ENCODE measurements around the gene AKT1.

AKT1 gene

GRCh38 chr14:104723651-104724406, 71.7 kb downstream of the AKT1 start, which contains the start of gene ADSS1:
Gene ADSS1, plus strand, starts transcription at chr14:104724229. Its CDS starts 42 bp downstream, at chr14:104724271.
- DNase-seq (ENCODE audit: low read depth in 2 of 2) = peak in 1 of 2 donors; percentile 47

- no peak for DNase-seq (ENCODE audit: low read depth in 2 of 2)
Measured at GRCh38 chr14:104722938-104723650, 72.5 kb downstream of the AKT1 start.

DNA sequence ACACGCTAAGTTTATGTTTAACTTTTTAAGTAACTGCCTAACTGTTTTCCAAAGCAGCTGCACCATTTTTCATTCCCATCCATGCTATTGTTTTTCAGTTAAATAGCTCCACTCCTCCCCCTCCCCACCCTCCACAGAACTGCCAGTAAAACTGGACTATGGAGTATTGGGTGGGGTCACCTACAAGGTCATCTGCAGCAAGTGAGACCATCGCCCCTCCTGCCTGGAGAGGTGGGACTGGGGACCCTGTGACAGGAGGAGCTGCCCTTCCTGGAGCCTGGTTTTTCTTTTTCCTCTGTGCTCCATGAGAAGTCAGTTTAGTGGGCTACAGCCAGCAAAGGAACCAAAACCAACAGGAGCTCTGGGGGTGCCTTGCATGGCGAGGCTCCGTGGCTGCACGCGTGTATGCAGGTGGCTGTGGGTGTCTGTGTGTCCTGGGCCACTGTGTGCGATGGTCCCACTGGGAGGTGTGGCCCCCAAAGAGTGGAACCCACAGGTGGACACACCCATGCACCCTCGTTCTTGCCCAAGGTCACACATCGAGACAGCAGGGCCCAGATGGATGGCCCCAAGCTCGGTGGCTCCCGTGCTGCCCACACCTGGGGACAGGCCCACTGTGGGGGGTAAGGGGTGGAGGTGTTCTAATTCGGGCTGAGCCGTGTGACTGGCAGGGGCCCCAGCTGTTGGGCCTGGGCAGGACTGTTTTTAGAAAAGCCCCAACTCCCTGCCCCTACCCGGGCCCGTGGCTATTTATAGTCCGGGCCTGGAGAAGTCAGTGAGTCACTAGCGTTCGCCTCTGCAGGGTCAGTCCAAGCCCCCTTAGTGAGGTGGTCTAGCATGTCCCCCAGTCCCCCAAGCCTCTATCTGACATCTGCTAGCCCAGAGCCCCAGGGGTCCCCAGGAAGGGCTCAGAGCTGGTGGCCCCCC, 73.8 kb downstream of the AKT1 start:
- DNase-seq (ENCODE audit: low read depth in 2 of 2) = no peak

Measured in stimulated activated CD4-positive, alpha-beta T cell treated with anti-CD3 and anti-CD28 coated beads, Interleukin-1b, Interleukin-23, amount 100 ng/mL, for 4 hours (primary cell).